HepG2 (cell line): ENCODE results near the gene FAM3B. TPM values are rescaled to one million over a fixed set of nuclear protein-coding genes. Genes with fewer than 3 reads are reported as not detected.

Source experiments
- ARNTL ChIP-seq: sonication (generic); formaldehyde crosslinking; IDR thresholded peaks from 2 replicates; pipeline ENCODE4 v1.4.0; 2020; ENCODE audit warnings: mild to moderate bottlenecking, missing genetic modification reagents
- CBX5 ChIP-seq: sonication (generic); formaldehyde crosslinking; IDR thresholded peaks from 2 replicates; pipeline ENCODE4 v1.4.0; 2020; ENCODE audit warnings: missing genetic modification reagents, borderline replicate concordance
- FOXJ3 ChIP-seq: sonication (generic); formaldehyde crosslinking; IDR thresholded peaks from 2 replicates; pipeline ENCODE4 v1.4.0; 2020; ENCODE audit warnings: missing genetic modification reagents, mild to moderate bottlenecking, borderline replicate concordance
- GFI1 ChIP-seq: sonication (generic); formaldehyde crosslinking; IDR thresholded peaks from 2 replicates; pipeline ENCODE4 v1.5.0; 2020; ENCODE audit warnings: missing genetic modification reagents, mild to moderate bottlenecking, borderline replicate concordance
- KDM5A ChIP-seq: fragments of 200-600 bp; sonication (generic); IDR thresholded peaks from 2 replicates; pipeline ENCODE4 v1.7.0; 2018; ENCODE audit warnings: antibody characterized with exemption, mild to moderate bottlenecking, low read length, borderline replicate concordance
- MEF2D ChIP-seq: sonication (generic); formaldehyde crosslinking; IDR thresholded peaks from 2 replicates; pipeline ENCODE4 v1.5.1; 2020; ENCODE audit warnings: mild to moderate bottlenecking, missing genetic modification reagents
- NFKB2 ChIP-seq: sonication (generic); formaldehyde crosslinking; IDR thresholded peaks from 2 replicates; pipeline ENCODE4 v1.4.0; 2020; ENCODE audit warnings: missing genetic modification reagents, borderline replicate concordance
- PAF1 ChIP-seq: IDR thresholded peaks from 2 replicates; pipeline ENCODE4 v1.6.1; 2016; ENCODE audit warnings: missing genetic modification reagents, missing compliant biosample characterization
- PHF21A ChIP-seq: sonication (generic); formaldehyde crosslinking; IDR thresholded peaks from 2 replicates; pipeline ENCODE4 v1.5.0; 2020; ENCODE audit warnings: mild to moderate bottlenecking, missing genetic modification reagents
- PHF5A ChIP-seq: IDR thresholded peaks from one replicate; pipeline ENCODE4 v1.6.1; 2018; ENCODE audit warnings: low read depth, missing genetic modification reagents; ENCODE audit not compliant: unreplicated experiment
- RBM22 ChIP-seq: fragments of 200-400 bp; formaldehyde crosslinking; optimal IDR thresholded peaks from 2 replicates; pipeline ENCODE3; 2017; ENCODE audit warnings: mild to moderate bottlenecking, low read length, moderate library complexity
- RCOR2 ChIP-seq: IDR thresholded peaks from 2 replicates; pipeline ENCODE4 v1.6.1; 2016; ENCODE audit warnings: missing biosample characterization, missing genetic modification reagents
- SOX5 ChIP-seq: IDR thresholded peaks from 2 replicates; pipeline ENCODE4 v1.6.1; 2016; ENCODE audit warnings: borderline replicate concordance
- SRSF1 ChIP-seq: fragments of 200-400 bp; formaldehyde crosslinking; optimal IDR thresholded peaks from 2 replicates; pipeline ENCODE3; 2017; ENCODE audit warnings: mild to moderate bottlenecking, low read depth, low read length, moderate library complexity
- SRSF9 ChIP-seq: fragments of 200-400 bp; formaldehyde crosslinking; IDR thresholded peaks from 2 replicates; pipeline ENCODE4 v1.6.1; 2018; ENCODE audit warnings: borderline replicate concordance, mild to moderate bottlenecking, low read depth, low read length; ENCODE audit not compliant: insufficient read depth, poor library complexity, severe bottlenecking
- TAF15 ChIP-seq: fragments of 200-400 bp; formaldehyde crosslinking; IDR thresholded peaks from one replicate; pipeline ENCODE4 v1.6.1; 2018; ENCODE audit warnings: mild to moderate bottlenecking, low read depth, low read length; ENCODE audit not compliant: poor library complexity, severe bottlenecking
- THRA ChIP-seq: sonication (generic); formaldehyde crosslinking; IDR thresholded peaks from 2 replicates; pipeline ENCODE4 v1.4.0; 2020; ENCODE audit warnings: missing genetic modification reagents, borderline replicate concordance
- ZBTB38 ChIP-seq: sonication (generic); formaldehyde crosslinking; IDR thresholded peaks from 2 replicates; pipeline ENCODE4 v1.5.1; 2020; ENCODE audit warnings: mild to moderate bottlenecking, missing genetic modification reagents
- ZBTB46 ChIP-seq: sonication (generic); formaldehyde crosslinking; IDR thresholded peaks from 2 replicates; pipeline ENCODE4 v1.4.0; 2020; ENCODE audit warnings: mild to moderate bottlenecking, missing genetic modification reagents, borderline replicate concordance
- ZFAT ChIP-seq: sonication (generic); formaldehyde crosslinking; conservative IDR thresholded peaks from 2 replicates; pipeline ENCODE4 v1.8.1; 2023; ENCODE audit warnings: missing genetic modification reagents, inconsistent platforms
- ZMAT3 ChIP-seq: sonication (generic); formaldehyde crosslinking; conservative IDR thresholded peaks from 2 replicates; pipeline ENCODE4 v1.7.0; 2021; ENCODE audit warnings: missing genetic modification reagents
- ZNF12 ChIP-seq: sonication (generic); formaldehyde crosslinking; IDR thresholded peaks from 2 replicates; pipeline ENCODE4 v1.5.0; 2020; ENCODE audit warnings: missing genetic modification reagents
- ZNF275 ChIP-seq: sonication (generic); formaldehyde crosslinking; IDR thresholded peaks from 2 replicates; pipeline ENCODE4 v1.8.0; 2022; ENCODE audit warnings: missing genetic modification reagents, mild to moderate bottlenecking, inconsistent platforms, borderline replicate concordance
- ZNF441 ChIP-seq: sonication (generic); formaldehyde crosslinking; IDR thresholded peaks from 2 replicates; pipeline ENCODE4 v1.7.0; 2021; ENCODE audit warnings: missing genetic modification reagents, borderline replicate concordance
- ZNF556 ChIP-seq: sonication (generic); formaldehyde crosslinking; IDR thresholded peaks from 2 replicates; pipeline ENCODE4 v1.4.0; 2020; ENCODE audit warnings: mild to moderate bottlenecking, missing genetic modification reagents, borderline replicate concordance
- polyA plus RNA-seq, 8 experiments: library from polyadenylated mRNA; depleted of rRNA in 3 of 8; stranded (reverse) in 7 of 8; unstranded in 1 of 8; fragments of >200 nt; fragmentation: Illumina TruSeq in 4 of 8; extraction: Trizol in 4 of 8; gene quantifications; 2 replicates each; pipeline versions ENCODE4 v1.2.1 to v1.2.3, GENCODE V29; 2011 to 2016; ENCODE audit warnings: low read depth in 4 of 8, missing spikeins in 1 of 8, mixed read lengths in 1 of 8; ENCODE audit not compliant: insufficient read depth in 1 of 8
- total RNA-seq, 5 experiments: library from RNA; depleted of rRNA; stranded (reverse); fragments of >200 nt; fragmentation: Illumina TruSeq; extraction: Trizol; gene quantifications; 2 replicates each; pipeline ENCODE4 v1.2.3, GENCODE V29; 2016; ENCODE audit warnings: low read depth in 1 of 5

The FAM3B gene
- total and polyA plus RNA-seq, 2 of the 13 experiments (the other 11 are each of a cell fraction or from before 2014, with no cell fraction given), result 46.5 to 62.0 TPM

GRCh38 chr21:41322496-41323382 lies 6.1 kb downstream of the FAM3B start (continued):
- no peak for TF ChIP-seq ZNF556 (CRISPR knock-in tag)
- TF ChIP-seq SRSF9, result no peak
- TF ChIP-seq GFI1, result peak; percentile 80
- peak; percentile 21; the same call in 1 of the 2 replicates for TF ChIP-seq KDM5A
- peak; percentile 93 for TF ChIP-seq FOXJ3 (CRISPR knock-in tag)
- TF ChIP-seq SRSF1, result no peak
- no peak for TF ChIP-seq ZBTB46
- TF ChIP-seq ZFAT (CRISPR knock-in tag), result no peak
- peak; percentile 51; the same call in 1 of the 2 replicates for TF ChIP-seq ZBTB38 (CRISPR knock-in tag)
- no peak for TF ChIP-seq PAF1 (CRISPR knock-in tag)
- peak; percentile 97 for TF ChIP-seq ZNF12 (CRISPR knock-in tag)
- TF ChIP-seq SOX5, result peak; percentile 95
- no peak for TF ChIP-seq RBM22
- TF ChIP-seq ARNTL (CRISPR knock-in tag), result peak; percentile 66; the same call in 1 of the 2 replicates
- TF ChIP-seq ZMAT3 (CRISPR knock-in tag), result peak; percentile 87; the same call in 1 of the 2 replicates
- peak; percentile 48 for TF ChIP-seq RCOR2 (CRISPR knock-in tag)
- no peak for TF ChIP-seq PHF5A (CRISPR knock-in tag)
- peak; percentile 55; the same call in 1 of the 2 replicates for TF ChIP-seq ZNF441 (CRISPR knock-in tag)
- peak; percentile 73 for TF ChIP-seq CBX5
- peak; percentile 43; the same call in 1 of the 2 replicates for TF ChIP-seq MEF2D (CRISPR knock-in tag)
- no peak for TF ChIP-seq TAF15
- peak; percentile 61; the same call in 1 of the 2 replicates for TF ChIP-seq NFKB2 (CRISPR knock-in tag)
- TF ChIP-seq THRA (CRISPR knock-in tag), result peak; percentile 86; the same call in 1 of the 2 replicates
- TF ChIP-seq PHF21A (CRISPR knock-in tag), result peak; percentile 86
- peak; percentile 86; the same call in 1 of the 2 replicates for TF ChIP-seq ZNF275 (CRISPR knock-in tag)
